ENCODE results near the gene CCDC197.

GRCh38 chr14:94001016-94001415, 3.9 kb downstream of the CCDC197 start:
- TF ChIP-seq POLR2A (IDR thresholded peaks at IDR 0.05) (no peak), CTCF (IDR thresholded peaks at IDR 0.05) (no peak)

Measured in testis (tissue), 2 donors.